GM21447 (cell line): ENCODE results near the gene RPL27.

ENCODE experiments used
- ATAC-seq: cut with Tn5 transposase; IDR thresholded peaks from one replicate; pipeline ENCODE4 v1.9.1; 2021; ENCODE audit not compliant: unreplicated experiment

RPL27 gene

GRCh38 chr17:43020789-43021740, 22.8 kb downstream of the RPL27 start:
- ATAC-seq, result no peak

- ATAC-seq, result no peak
Measured at GRCh38 chr17:43021741-43022512, 23.7 kb downstream of the RPL27 start, which contains the start of gene VAT1. VAT1 (minus strand) TSS chr17:43022385; CDS start chr17:43022322, 63 bp downstream.

GRCh38 chr17:43024407-43025289, 26.4 kb downstream of the RPL27 start, which contains the start of gene RND2:
RND2 (plus strand) TSS chr17:43025231; CDS start chr17:43025348, 117 bp downstream.
- peak; percentile 49 for ATAC-seq

GRCh38 chr17:43025290-43025657, 27.1 kb downstream of the RPL27 start:
- ATAC-seq, result no peak

- no peak for ATAC-seq
Measured at GRCh38 chr17:43025766-43026537, 27.7 kb downstream of the RPL27 start.

- no peak for ATAC-seq
Measured at GRCh38 chr17:43026595-43026994, 28.4 kb downstream of the RPL27 start.

GRCh38 chr17:43027091-43028032, 29.1 kb downstream of the RPL27 start:
- ATAC-seq, result no peak

GRCh38 chr17:43028221-43028861, 30.1 kb downstream of the RPL27 start:
- ATAC-seq, result no peak

GRCh38 chr17:43030137-43030767, 32.0 kb downstream of the RPL27 start:
- ATAC-seq, result no peak

GRCh38 chr17:43031666-43032065, 33.4 kb downstream of the RPL27 start:
- ATAC-seq, result no peak

- no peak for ATAC-seq
Measured at GRCh38 chr17:43033948-43034881, 36.0 kb downstream of the RPL27 start.

- ATAC-seq, result no peak
Measured at GRCh38 chr17:43034894-43035293, 36.7 kb downstream of the RPL27 start.

GRCh38 chr17:43039646-43040045, 41.4 kb downstream of the RPL27 start:
- ATAC-seq, result no peak

- ATAC-seq, result no peak
Measured at GRCh38 chr17:43040655-43041054, 42.4 kb downstream of the RPL27 start.

GRCh38 chr17:43042025-43042628, 43.9 kb downstream of the RPL27 start:
- ATAC-seq, result no peak

- ATAC-seq, result no peak
Measured at GRCh38 chr17:43043307-43043706, 45.1 kb downstream of the RPL27 start.
